GM06990 (cell line): ENCODE measurements around the gene MAPK13.

Source experiments
- DNase-seq: peaks from one replicate; pipeline ENCODE4 v3.0.0-alpha.2; 2011; ENCODE audit not compliant: insufficient read length; ENCODE audit errors: extremely low read depth
- H3K27me3 ChIP-seq: replicated peaks from 2 replicates; pipeline ENCODE4 v1.6.0; 2011; ENCODE audit warnings: low read length; ENCODE audit not compliant: control insufficient read depth, insufficient read depth
- H3K36me3 ChIP-seq: 2 replicates; pipeline ENCODE4 v1.5.1; 2011; ENCODE audit warnings: low read length; ENCODE audit not compliant: control insufficient read depth, insufficient read depth
- H3K4me3 ChIP-seq: replicated peaks from 2 replicates; pipeline ENCODE4 v1.5.1; 2011; ENCODE audit warnings: low read depth, mild to moderate bottlenecking, control low read depth, low read length
- CTCF ChIP-seq: IDR thresholded peaks from 2 replicates; pipeline ENCODE4 v1.5.1; 2011; ENCODE audit warnings: low read length, control low read depth, mild to moderate bottlenecking, inconsistent platforms; ENCODE audit not compliant: insufficient read depth, poor library complexity, severe bottlenecking

Gene MAPK13

GRCh38 chr6:36120018-36120417 lies 10.3 kb upstream of the MAPK13 start:
- Histone ChIP-seq H3K27me3 (no peaks in the 10 kb centered on the region), H3K36me3 (no peaks in the 10 kb centered on the region), H3K4me3 (no peak overlapping the region)
- no peak for DNase-seq
- no peak for TF ChIP-seq CTCF

- no peak for DNase-seq
- no peaks in the 10 kb centered on the region for H3K36me3 ChIP-seq
- no peak overlapping the region; the same call in 1 of the 2 replicates for H3K4me3 ChIP-seq
- TF ChIP-seq CTCF: no peak
- no peaks in the 10 kb centered on the region for H3K27me3 ChIP-seq
These were observed 9.8 kb upstream of the MAPK13 start for GRCh38 chr6:36120539-36120938.

- no peaks in the 10 kb centered on the region for H3K27me3 ChIP-seq
- DNase-seq: peak; percentile 50
- no peak overlapping the region; the same call in 1 of the 2 replicates for H3K4me3 ChIP-seq
- H3K36me3 ChIP-seq: no peaks in the 10 kb centered on the region
- TF ChIP-seq CTCF: no peak
These were observed 9.1 kb upstream of the MAPK13 start for GRCh38 chr6:36120979-36121786.

- no peak for DNase-seq
- H3K4me3 ChIP-seq: no peak overlapping the region
- TF ChIP-seq CTCF: no peak
- H3K36me3 ChIP-seq: no peaks in the 10 kb centered on the region
- H3K27me3 ChIP-seq: no peaks in the 10 kb centered on the region
These were observed 8.4 kb upstream of the MAPK13 start for GRCh38 chr6:36121787-36122494.

- no peaks in the 10 kb centered on the region for H3K27me3 ChIP-seq
- TF ChIP-seq CTCF: no peak
- H3K36me3 ChIP-seq: no peaks in the 10 kb centered on the region
- DNase-seq: no peak
- H3K4me3 ChIP-seq: no peak overlapping the region
These were observed 7.6 kb upstream of the MAPK13 start for GRCh38 chr6:36122495-36123269.
